ENCODE measurements around the gene PBX4. TPM values are rescaled to one million over a fixed set of nuclear protein-coding genes. Genes with fewer than 3 reads are reported as not detected.

The PBX4 gene
- total RNA-seq, 4 donors from 2014 or later, result 1.6 to 4.0 (median 2.4) TPM

DNA sequence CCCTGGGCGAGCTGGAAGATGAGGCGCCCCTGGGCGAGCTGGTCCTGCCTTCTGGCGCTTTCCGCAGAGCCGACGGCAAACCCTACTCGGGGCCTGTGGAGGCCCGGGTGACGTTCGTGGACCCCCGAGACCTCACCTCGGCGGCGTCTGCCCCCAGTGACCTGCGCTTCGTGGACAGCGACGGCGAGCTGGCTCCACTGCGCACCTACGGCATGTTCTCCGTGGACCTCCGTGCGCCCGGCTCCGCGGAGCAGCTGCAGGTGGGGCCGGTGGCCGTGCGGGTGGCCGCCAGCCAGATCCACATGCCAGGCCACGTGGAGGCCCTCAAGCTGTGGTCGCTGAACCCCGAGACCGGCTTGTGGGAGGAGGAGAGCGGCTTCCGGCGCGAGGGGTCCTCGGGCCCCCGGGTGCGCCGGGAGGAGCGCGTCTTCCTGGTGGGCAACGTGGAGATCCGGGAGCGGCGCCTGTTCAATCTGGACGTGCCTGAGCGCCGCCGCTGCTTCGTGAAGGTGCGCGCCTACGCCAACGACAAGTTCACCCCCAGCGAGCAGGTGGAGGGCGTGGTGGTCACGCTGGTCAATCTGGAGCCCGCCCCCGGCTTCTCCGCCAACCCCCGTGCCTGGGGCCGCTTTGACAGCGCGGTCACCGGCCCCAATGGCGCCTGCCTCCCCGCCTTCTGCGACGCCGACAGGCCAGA is 74.1 kb downstream of the PBX4 start:
- TF ChIP-seq, protein P1, sequence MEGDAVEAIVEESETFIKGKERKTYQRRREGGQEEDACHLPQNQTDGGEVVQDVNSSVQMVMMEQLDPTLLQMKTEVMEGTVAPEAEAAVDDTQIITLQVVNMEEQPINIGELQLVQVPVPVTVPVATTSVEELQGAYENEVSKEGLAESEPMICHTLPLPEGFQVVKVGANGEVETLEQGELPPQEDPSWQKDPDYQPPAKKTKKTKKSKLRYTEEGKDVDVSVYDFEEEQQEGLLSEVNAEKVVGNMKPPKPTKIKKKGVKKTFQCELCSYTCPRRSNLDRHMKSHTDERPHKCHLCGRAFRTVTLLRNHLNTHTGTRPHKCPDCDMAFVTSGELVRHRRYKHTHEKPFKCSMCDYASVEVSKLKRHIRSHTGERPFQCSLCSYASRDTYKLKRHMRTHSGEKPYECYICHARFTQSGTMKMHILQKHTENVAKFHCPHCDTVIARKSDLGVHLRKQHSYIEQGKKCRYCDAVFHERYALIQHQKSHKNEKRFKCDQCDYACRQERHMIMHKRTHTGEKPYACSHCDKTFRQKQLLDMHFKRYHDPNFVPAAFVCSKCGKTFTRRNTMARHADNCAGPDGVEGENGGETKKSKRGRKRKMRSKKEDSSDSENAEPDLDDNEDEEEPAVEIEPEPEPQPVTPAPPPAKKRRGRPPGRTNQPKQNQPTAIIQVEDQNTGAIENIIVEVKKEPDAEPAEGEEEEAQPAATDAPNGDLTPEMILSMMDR (IDR thresholded peaks at IDR 0.05; ENCODE audit: low read depth), result no peak

DNA sequence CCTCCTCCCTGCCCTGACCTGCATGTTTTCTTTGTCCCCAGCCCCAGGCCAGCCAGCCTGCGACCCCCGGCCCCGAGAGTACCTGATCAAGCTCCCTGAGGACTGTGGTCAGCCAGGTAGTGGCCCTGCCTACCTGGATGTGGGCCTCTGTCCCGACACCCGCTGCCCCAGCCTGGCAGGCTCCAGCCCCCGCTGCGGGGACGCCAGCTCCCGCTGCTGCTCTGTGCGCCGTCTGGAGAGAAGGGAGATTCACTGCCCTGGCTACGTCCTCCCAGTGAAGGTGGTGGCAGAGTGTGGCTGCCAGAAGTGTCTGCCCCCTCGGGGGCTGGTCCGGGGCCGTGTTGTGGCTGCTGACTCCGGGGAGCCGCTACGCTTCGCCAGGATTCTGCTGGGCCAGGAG is 74.8 kb downstream of the PBX4 start:
- TF ChIP-seq, protein P1 (IDR thresholded peaks at IDR 0.05; ENCODE audit: low read depth), result no peak

DNA sequence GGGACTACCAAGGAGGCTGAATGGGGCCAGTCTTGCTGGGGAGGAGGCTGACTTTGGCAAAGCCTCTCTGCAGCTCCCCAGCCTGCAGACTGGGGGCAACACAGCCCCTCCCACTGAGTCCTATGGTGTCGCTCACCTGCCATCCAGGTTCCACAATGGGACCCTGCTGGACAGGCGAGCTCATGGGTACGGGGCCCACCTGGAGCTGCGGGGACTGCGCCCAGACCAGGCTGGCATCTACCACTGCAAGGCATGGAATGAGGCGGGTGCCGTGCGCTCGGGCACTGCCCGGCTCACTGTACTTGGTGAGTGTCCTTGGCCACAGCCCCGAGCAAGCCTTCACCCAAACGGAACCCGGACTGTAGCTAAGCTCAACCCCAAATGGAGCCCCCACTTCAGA is 75.4 kb downstream of the PBX4 start:
- TF ChIP-seq, protein P1 (IDR thresholded peaks at IDR 0.05; ENCODE audit: low read depth), result no peak

DNA sequence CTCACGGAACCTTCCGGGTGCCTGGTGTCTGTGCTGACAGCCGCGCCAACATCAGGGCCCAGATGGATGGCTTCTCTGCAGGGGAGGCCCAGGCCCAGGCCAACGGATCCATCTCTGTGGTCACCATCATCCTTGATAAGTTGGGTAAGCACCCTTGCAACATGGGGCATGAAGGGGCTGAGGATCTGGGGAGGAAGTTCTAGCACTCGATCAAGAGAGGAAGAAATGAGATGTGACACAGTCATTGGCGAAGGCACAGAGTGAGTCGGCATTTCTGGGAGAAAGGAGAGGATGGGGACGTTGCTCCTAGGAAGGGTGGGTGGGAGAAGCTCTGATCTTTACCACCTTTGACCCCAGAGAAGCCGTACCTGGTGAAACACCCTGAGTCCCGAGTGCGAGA is 76.0 kb downstream of the PBX4 start:
- TF ChIP-seq, protein P1 (IDR thresholded peaks at IDR 0.05; ENCODE audit: low read depth), result no peak

DNA sequence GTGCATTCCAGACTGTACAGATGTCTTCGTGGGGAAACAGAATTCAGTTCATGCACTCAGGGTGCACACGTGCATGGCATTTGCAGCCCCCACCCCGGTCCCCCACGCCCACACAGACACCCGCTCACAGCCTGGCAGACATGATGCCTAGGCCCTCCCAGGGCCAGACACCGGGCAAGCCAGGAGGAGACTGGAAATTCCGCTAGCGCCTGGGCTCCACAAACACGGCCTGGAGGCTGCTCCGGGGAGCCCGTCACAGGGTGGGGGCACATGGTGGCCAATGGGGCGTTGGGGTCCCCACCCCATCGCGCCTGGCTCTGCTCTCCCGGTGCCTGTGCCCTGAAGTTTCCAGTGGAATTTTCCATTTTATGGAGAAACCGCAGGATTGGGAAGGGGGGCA is 76.9 kb downstream of the PBX4 start:
- TF ChIP-seq, protein P1 (IDR thresholded peaks at IDR 0.05; ENCODE audit: low read depth), result no peak

DNA sequence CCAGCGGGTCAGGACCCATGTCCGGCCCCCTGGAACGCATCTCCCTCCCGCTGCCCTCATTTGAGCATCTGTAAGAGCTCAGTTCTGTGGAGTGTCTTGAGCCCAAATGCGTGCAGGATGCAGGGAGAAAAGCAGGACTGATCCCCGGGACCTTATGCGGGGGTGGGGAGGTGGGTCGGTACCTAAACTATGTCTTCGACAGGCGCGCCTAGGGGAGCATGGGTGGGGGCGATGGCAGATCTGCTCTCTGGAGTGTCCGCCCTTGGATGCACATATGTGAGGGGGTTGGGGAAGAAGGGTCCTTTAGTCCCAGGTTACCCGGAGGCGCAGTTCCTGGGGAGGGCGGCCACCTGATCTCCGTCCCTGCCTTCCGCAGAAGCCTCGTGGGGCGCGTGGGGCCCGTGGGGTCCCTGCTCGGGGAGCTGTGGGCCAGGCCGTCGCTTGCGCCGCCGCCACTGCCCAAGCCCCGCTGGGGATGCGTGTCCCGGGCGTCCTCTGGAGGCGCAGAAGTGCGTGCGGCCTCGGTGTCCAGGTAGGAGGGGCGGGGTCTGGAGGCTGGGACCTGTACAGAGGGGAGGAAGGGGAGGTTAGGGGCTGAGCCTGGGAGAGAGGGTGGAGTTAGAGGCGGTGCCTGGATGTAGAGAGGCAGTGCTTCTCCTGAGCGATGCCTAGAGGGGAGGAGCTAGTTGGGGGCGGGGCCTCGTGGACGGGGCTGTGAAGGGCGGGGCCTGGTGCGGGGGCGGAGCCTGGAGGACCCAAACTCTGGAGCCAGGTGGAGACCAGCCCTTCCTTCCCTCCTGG is 77.6 kb downstream of the PBX4 start:
- TF ChIP-seq, protein P1 (IDR thresholded peaks at IDR 0.05; ENCODE audit: low read depth), result no peak

DNA sequence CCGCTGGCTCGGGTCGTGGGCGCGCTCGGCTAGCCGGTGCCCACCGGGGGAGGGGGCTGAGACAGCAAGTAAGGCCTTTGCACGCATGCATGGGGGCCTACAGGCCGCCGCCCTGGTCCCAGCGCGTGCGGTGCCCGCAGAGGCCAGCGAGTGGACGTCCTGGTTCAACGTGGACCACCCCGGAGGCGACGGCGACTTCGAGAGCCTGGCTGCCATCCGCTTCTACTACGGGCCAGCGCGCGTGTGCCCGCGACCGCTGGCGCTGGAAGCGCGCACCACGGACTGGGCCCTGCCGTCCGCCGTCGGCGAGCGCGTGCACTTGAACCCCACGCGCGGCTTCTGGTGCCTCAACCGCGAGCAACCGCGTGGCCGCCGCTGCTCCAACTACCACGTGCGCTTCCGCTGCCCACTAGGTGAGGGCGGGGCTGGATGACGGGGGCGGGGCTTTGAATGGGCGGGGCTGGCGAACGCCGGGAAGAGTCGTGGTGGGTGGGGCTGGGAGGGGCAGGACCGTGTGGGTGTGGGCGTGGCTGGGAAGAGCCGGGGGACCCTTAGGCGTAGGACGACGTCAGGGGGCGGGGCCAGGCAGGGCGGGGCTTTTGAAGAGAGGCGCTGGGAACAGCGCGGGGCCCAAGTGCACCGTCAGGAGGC is 78.3 kb downstream of the PBX4 start:
- TF ChIP-seq, protein P1 (IDR thresholded peaks at IDR 0.05; ENCODE audit: low read depth), result no peak

Data from subcutaneous adipose tissue (tissue), 4 donors.